BJ (cell line): ENCODE measurements around the gene MMP13. TPM values are rescaled to one million over a fixed set of nuclear protein-coding genes. Genes with fewer than 3 reads are reported as not detected.

Source experiments
- CTCF ChIA-PET: fragments of 350-600 bp; formaldehyde crosslinking; extraction: SDS; loops from one replicate; lab custom pipeline; 2021; ENCODE audit warnings: antibody characterized with exemption, inconsistent platforms; lab: Yijun Ruan, JAX
- POLR2A ChIA-PET: fragments of 300-600 bp; sonication (Branson Sonifier 250); formaldehyde crosslinking; extraction: SDS; loops from one replicate; lab custom pipeline; 2021; ENCODE audit warnings: antibody characterized with exemption; lab: Charles Lee
- DNase-seq: peaks from one replicate; pipeline ENCODE4 v3.0.0-alpha.2; 2011; ENCODE audit warnings: low read depth
- H3K27me3 ChIP-seq: 2 replicates; pipeline ENCODE4 v1.6.0; 2011; ENCODE audit warnings: low read length; ENCODE audit not compliant: control insufficient read depth, insufficient read depth
- H3K36me3 ChIP-seq: 2 replicates; pipeline ENCODE4 v1.5.1; 2011; ENCODE audit warnings: low read length; ENCODE audit not compliant: control insufficient read depth, insufficient read depth
- H3K4me3 ChIP-seq: 2 replicates; pipeline ENCODE4 v1.5.1; 2011; ENCODE audit warnings: low read depth, mild to moderate bottlenecking, control low read depth, low read length
- polyA plus RNA-seq: library from polyadenylated mRNA; depleted of rRNA; stranded (reverse); fragments of >200 nt; gene quantifications from 2 replicates; pipeline ENCODE4 v1.2.3, GENCODE V29; 2011
- TF ChIP-seq, protein P1 (sequence below): IDR thresholded peaks from 2 replicates; pipeline ENCODE4 v1.5.1; 2011; ENCODE audit warnings: low read depth, mild to moderate bottlenecking, control low read depth, inconsistent platforms, low read length, moderate library complexity; ENCODE audit not compliant: insufficient read depth

The MMP13 gene
- polyA plus RNA-seq, 1 experiment: not detected

DNA sequence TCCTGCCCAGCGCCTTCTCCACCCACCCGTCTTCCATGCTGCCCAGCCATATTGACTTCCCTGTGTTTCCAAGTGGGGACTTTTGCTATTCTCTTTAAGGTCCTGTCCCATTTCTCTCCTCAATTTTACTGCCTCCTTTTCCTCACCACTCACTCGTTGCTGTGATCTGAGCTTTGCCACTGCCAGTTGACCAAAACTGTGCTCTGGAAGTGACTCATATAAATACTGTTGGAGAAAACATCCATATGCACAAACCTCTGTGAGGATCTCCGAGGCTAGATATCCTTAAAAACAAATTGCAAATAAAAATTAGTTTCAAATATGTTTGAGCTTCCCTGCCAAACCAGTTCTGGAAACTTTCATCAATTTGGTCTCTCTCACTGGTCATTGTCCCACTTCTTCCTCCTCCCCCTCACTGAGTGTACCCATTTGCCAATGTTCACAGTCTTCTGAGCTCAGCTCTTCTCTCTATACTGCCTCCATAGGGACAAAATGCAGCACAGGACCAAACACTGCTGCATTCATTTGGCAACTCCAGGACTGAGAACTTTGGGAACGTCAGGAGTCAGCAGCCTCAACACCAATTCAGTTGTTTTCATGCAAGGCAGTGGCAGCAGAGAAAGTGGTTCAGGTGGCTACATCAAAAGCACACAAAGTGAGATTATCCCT lies 34.0 kb upstream of the MMP13 start:
- no peak for DNase-seq
- CTCF ChIA-PET: interaction anchor here (1.4 kb wide), 1 partner anchor 159 kb away, joined by 3 read pairs; no protein-coding TSS in a partner anchor

DNA sequence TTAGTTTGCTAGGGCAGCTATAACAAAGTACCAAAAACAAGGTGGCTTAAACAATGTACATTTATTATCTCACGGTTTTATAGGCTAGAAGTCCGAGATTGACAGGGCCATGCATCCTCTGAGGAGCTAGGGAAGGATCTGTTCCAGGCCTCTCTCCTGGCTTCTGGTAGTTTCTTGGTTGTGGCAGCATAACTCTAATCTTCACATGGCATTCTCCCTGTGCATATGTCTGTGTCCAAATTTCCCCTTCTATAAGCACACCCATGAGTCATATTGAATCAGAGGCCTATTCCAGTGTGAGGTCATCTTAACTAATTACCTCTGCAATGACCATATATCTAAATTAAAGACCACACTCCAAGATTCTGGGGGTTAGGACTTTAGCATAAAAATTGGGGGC lies 31.3 kb upstream of the MMP13 start:
- DNase-seq: no peak
- ChIA-PET CTCF (no interaction called here), POLR2A (no interaction called here)

More for the DNA sequence above, 34.0 kb upstream of the MMP13 start:
- Histone ChIP-seq H3K27me3 (no peaks in the 10 kb centered on the region), H3K4me3 (no peak overlapping the region), H3K36me3 (no peaks in the 10 kb centered on the region)
- TF ChIP-seq, protein P1, sequence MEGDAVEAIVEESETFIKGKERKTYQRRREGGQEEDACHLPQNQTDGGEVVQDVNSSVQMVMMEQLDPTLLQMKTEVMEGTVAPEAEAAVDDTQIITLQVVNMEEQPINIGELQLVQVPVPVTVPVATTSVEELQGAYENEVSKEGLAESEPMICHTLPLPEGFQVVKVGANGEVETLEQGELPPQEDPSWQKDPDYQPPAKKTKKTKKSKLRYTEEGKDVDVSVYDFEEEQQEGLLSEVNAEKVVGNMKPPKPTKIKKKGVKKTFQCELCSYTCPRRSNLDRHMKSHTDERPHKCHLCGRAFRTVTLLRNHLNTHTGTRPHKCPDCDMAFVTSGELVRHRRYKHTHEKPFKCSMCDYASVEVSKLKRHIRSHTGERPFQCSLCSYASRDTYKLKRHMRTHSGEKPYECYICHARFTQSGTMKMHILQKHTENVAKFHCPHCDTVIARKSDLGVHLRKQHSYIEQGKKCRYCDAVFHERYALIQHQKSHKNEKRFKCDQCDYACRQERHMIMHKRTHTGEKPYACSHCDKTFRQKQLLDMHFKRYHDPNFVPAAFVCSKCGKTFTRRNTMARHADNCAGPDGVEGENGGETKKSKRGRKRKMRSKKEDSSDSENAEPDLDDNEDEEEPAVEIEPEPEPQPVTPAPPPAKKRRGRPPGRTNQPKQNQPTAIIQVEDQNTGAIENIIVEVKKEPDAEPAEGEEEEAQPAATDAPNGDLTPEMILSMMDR: no peak
- POLR2A ChIA-PET: no interaction called here

DNA sequence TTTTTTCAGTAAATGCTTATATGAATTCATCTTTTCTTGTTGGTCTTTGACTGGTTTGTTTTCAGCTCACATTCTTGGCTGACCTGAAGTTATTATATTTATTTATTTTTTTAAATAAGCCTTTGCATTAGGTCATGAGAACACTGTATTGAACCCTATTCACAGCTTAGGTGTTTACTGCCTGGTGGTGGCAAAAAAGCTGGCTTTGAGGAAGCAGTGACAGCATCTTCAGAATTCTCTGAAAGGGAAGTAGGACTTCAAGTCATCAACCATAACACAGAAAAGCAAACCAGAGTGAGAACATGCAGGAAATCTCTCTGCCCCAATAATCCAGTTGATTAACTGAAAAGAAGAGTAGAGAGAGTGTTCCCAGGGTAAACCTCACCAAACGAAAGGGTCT lies 30.3 kb upstream of the MMP13 start:
- no peaks in the 10 kb centered on the region for H3K27me3 ChIP-seq
- H3K36me3 ChIP-seq: no peaks in the 10 kb centered on the region
- TF ChIP-seq, protein P1: no peak
- H3K4me3 ChIP-seq: no peak overlapping the region
- no peak for DNase-seq
- CTCF ChIA-PET: interaction anchor here (1.2 kb wide), 1 partner anchor 154 kb away, joined by 3 read pairs; no protein-coding TSS in a partner anchor
- POLR2A ChIA-PET: no interaction called here

More for the DNA sequence above, 31.3 kb upstream of the MMP13 start:
- Histone ChIP-seq H3K27me3 (no peaks in the 10 kb centered on the region), H3K36me3 (no peaks in the 10 kb centered on the region), H3K4me3 (no peak overlapping the region)
- TF ChIP-seq, protein P1: no peak

DNA sequence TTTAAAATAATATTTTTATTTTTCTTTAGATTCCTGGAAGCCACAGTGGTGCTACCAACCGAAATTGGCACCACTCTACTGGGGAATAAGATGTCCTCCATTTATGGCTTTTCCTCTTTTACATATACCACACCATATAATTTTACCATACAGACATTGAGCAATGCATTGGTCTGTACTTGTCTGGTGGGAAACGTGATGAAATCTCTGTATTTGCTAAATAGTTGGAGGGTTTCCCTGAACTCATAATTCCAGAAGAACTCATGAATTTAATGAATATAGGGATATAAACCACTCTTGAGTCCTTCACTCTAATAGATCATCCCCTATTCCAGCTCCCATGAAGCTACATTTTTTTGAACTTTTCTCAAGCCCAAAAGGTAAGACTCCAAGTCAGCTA lies 28.0 kb upstream of the MMP13 start:
- Histone ChIP-seq H3K27me3 (no peaks in the 10 kb centered on the region), H3K4me3 (no peak overlapping the region), H3K36me3 (no peaks in the 10 kb centered on the region)
- TF ChIP-seq, protein P1: no peak
- no peak for DNase-seq
- ChIA-PET CTCF (no interaction called here), POLR2A (no interaction called here)

DNA sequence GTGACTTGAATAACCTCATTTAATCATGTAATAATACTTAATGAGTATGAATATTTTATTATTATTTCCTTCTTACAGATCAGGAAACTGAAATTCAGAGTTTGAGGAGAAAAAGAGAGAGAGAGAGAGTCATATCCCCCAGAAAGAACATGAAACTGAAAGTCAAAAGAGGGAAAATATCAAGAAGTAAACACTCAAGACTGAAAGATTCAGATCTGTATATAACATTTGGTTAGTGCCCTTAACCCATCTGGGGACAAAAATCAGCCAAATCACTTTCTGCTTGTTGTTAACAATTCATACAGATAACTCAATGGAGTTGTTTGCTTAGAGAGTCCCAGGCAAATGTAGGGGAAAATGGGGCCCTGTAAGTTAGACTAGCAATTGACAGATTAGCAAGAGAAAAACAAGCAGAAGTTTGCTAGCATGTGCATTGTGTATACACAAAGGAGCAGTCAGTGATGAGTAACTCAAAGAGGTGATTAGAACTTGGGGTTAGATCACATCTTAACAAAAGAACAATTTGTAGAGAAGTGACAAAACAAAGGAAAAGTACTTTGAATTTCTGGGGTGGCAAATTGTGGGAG lies 25.9 kb upstream of the MMP13 start:
- TF ChIP-seq, protein P1: no peak
- CTCF ChIA-PET: no interaction called here
- Histone ChIP-seq H3K27me3 (no peaks in the 10 kb centered on the region), H3K4me3 (no peak overlapping the region), H3K36me3 (no peaks in the 10 kb centered on the region)
- POLR2A ChIA-PET: no interaction called here
- DNase-seq: no peak
